A549 (cell line): ENCODE measurements around the gene MYH14. TPM values are rescaled to one million over a fixed set of nuclear protein-coding genes. Genes with fewer than 3 reads are reported as not detected.

Source experiments
- ATAC-seq, 2 experiments: fragments of 200-7000 bp in 1 of 2; fragments of >200 bp in 1 of 2; cut with Nextera tagmentation in 1 of 2; cut with Tn5 transposase in 1 of 2; 3 replicates each; pipeline versions ENCODE4 v1.8.0 to v1.9.1; 2018 to 2020; ENCODE audit warnings: mild to moderate bottlenecking in 1 of 2, moderate library complexity in 1 of 2
- CTCF ChIA-PET: fragments of 300-600 bp; sonication (Branson Sonifier 250); formaldehyde crosslinking; extraction: SDS; loops from one replicate; lab custom pipeline; 2021; ENCODE audit warnings: antibody characterized with exemption, inconsistent platforms; lab: Yijun Ruan, JAX
- POLR2A ChIA-PET: fragments of 350-600 bp; formaldehyde crosslinking; extraction: SDS; loops from one replicate; lab custom pipeline; 2021; ENCODE audit warnings: antibody characterized with exemption, inconsistent platforms; lab: Yijun Ruan, JAX
- DNase-seq, 2 experiments: peaks; one replicate each; pipeline versions ENCODE4 v3.0.0 to v3.0.0-alpha.2; 2011 to 2016; ENCODE audit warnings: low read depth in 1 of 2, low spot score in 1 of 2
- FAIRE-seq: peaks from 2 replicates; lab custom pipeline; 2011; peaks lifted over from hg19 to GRCh38; lab: Jason Lieb, UNC
- H3K27ac ChIP-seq, 2 experiments: fragments of >200 bp; sonication (Bioruptor Twin); formaldehyde crosslinking; 3 replicates each; pipeline ENCODE4 v1.5.1; 2016 to 2017
- H3K4me1 ChIP-seq: fragments of >200 bp; sonication (Bioruptor Twin); formaldehyde crosslinking; 3 replicates; pipeline ENCODE4 v1.6.1; 2016
- H3K4me2 ChIP-seq: fragments of >200 bp; sonication (Bioruptor Twin); formaldehyde crosslinking; 3 replicates; pipeline ENCODE4 v1.6.1; 2016
- H3K4me3 ChIP-seq: fragments of >200 bp; sonication (Bioruptor Twin); formaldehyde crosslinking; 3 replicates; pipeline ENCODE4 v1.5.1; 2016
- H3K9me3 ChIP-seq: fragments of >200 bp; sonication (Bioruptor Twin); formaldehyde crosslinking; 3 replicates; pipeline ENCODE4 v1.6.1; 2016
- BCL3 ChIP-seq: fragments of >200 bp; sonication (Bioruptor Twin); formaldehyde crosslinking; IDR thresholded peaks from 3 replicates; pipeline ENCODE4 v1.6.1; 2016
- CBX8 ChIP-seq: fragments of 200-600 bp; sonication (generic); IDR thresholded peaks from 2 replicates; pipeline ENCODE4 v1.6.1; 2016
- CHD2 ChIP-seq: fragments of 150-350 bp; IDR thresholded peaks from 2 replicates; pipeline ENCODE4 v1.6.1; 2014; ENCODE audit warnings: low read length; ENCODE audit not compliant: partially characterized antibody
- EHMT2 ChIP-seq: fragments of 200-600 bp; sonication (generic); IDR thresholded peaks from 2 replicates; pipeline ENCODE4 v1.6.1; 2016; ENCODE audit warnings: antibody characterized with exemption, low read depth, mild to moderate bottlenecking, moderate library complexity
- ESRRA ChIP-seq: fragments of 150-350 bp; IDR thresholded peaks from 2 replicates; pipeline ENCODE4 v1.6.1; 2014; ENCODE audit warnings: mild to moderate bottlenecking, low read length, borderline replicate concordance
- HDAC2 ChIP-seq: fragments of 200-600 bp; sonication (generic); IDR thresholded peaks from 2 replicates; pipeline ENCODE4 v1.6.1; 2016
- HOXA7 ChIP-seq: fragments of 250-450 bp; sonication (Bioruptor Pico); IDR thresholded peaks from 2 replicates; pipeline ENCODE4 v1.5.0; 2020; ENCODE audit warnings: mild to moderate bottlenecking, moderate library complexity
- HOXB13 ChIP-seq: fragments of 250-450 bp; sonication (Bioruptor Pico); IDR thresholded peaks from 2 replicates; pipeline ENCODE4 v1.5.0; 2020; ENCODE audit warnings: low read depth, mild to moderate bottlenecking, moderate library complexity
- MAX ChIP-seq: IDR thresholded peaks from 2 replicates; pipeline ENCODE4 v1.6.1; 2012
- MAZ ChIP-seq: fragments of 150-350 bp; IDR thresholded peaks from 2 replicates; pipeline ENCODE4 v1.6.1; 2014; ENCODE audit warnings: antibody characterized with exemption, low read depth, low read length, borderline replicate concordance
- MYC ChIP-seq: IDR thresholded peaks from 2 replicates; pipeline ENCODE4 v1.6.1; 2012; ENCODE audit warnings: mild to moderate bottlenecking, inconsistent platforms, low read length, improper control_type of control experiment, borderline replicate concordance
- NPAS2 ChIP-seq: fragments of 250-450 bp; sonication (Bioruptor Pico); IDR thresholded peaks from 2 replicates; pipeline ENCODE4 v1.8.0; 2022; ENCODE audit warnings: mild to moderate bottlenecking, moderate library complexity, borderline replicate concordance
- NR3C1 ChIP-seq: fragments of >200 bp; sonication (Bioruptor Twin); formaldehyde crosslinking; IDR thresholded peaks from 3 replicates; pipeline ENCODE4 v1.6.1; 2017
- PBX3 ChIP-seq: IDR thresholded peaks from 2 replicates; pipeline ENCODE4 v1.6.1; 2012
- POLR2AphosphoS2 ChIP-seq: conservative IDR thresholded peaks from 2 replicates; pipeline ENCODE4 v1.6.1; 2012; ENCODE audit warnings: low read length, improper control_type of control experiment, inconsistent platforms
- REST ChIP-seq: fragments of 200-600 bp; sonication (generic); IDR thresholded peaks from 2 replicates; pipeline ENCODE4 v1.6.1; 2016; ENCODE audit warnings: antibody characterized with exemption, mild to moderate bottlenecking, moderate library complexity
- RFX5 ChIP-seq: fragments of 450-650 bp; IDR thresholded peaks from 2 replicates; pipeline ENCODE4 v1.7.1; 2014; ENCODE audit warnings: antibody characterized with exemption, mild to moderate bottlenecking, moderate library complexity
- SREBF2 ChIP-seq: fragments of 450-650 bp; IDR thresholded peaks from 2 replicates; pipeline ENCODE4 v1.6.1; 2014; ENCODE audit warnings: mild to moderate bottlenecking, moderate library complexity
- USF2 ChIP-seq: fragments of 450-650 bp; IDR thresholded peaks from 2 replicates; pipeline ENCODE4 v1.6.1; 2014; ENCODE audit warnings: antibody characterized with exemption
- ZFP36 ChIP-seq: fragments of 450-650 bp; IDR thresholded peaks from 2 replicates; pipeline ENCODE4 v1.6.1; 2014; ENCODE audit warnings: borderline replicate concordance; ENCODE audit not compliant: partially characterized antibody
- ZNF302 ChIP-seq: fragments of 250-450 bp; sonication (Bioruptor Pico); IDR thresholded peaks from 2 replicates; pipeline ENCODE4 v1.9.0; 2021; ENCODE audit warnings: inconsistent platforms, mild to moderate bottlenecking, moderate library complexity
- WGBS: methylation state at CpG from one replicate; pipeline ENCODE4 v1.1.6; 2017; ENCODE audit errors: missing lambda C conversion rate; 5-methylcytosine and 5-hydroxymethylcytosine counted together
- polyA plus RNA-seq, 4 experiments: library from polyadenylated mRNA; depleted of rRNA in 3 of 4; stranded (reverse); fragments of >200 nt; fragmentation: RNase III in 1 of 4; extraction: RNeasy Plus Mini Kit Qiagen cat#74134 plus additional on column Dnase treatment in 1 of 4; gene quantifications; 2 replicates in 3 of 4; 3 replicates in 1 of 4; pipeline ENCODE4 v1.2.3, GENCODE V29; 2011 to 2017

The MYH14 gene
- polyA plus RNA-seq, 2 of the 4 experiments (the other 2 are of a cell fraction): 4.0 to 7.0 TPM

GRCh38 chr19:50322234-50322633 lies 118.8 kb downstream of the MYH14 start:
- ATAC-seq (no peak), DNase-seq (no peak), FAIRE-seq (no peak)
- Histone ChIP-seq H3K27ac (no peak overlapping the region), H3K9me3 (no peaks in the 10 kb centered on the region), H3K4me3 (no peak overlapping the region), H3K4me2 (no peak overlapping the region), H3K4me1 (peaks cover 11% of the 10 kb centered on the region; the same call in 2 of the 3 replicates)
- TF ChIP-seq POLR2AphosphoS2 (no peak), MAX (no peak), PBX3 (no peak), HOXA7 (CRISPR knock-in tag) (no peak), USF2 (no peak), CHD2 (no peak), ZNF302 (no peak), SREBF2 (no peak), HDAC2 (no peak), BCL3 (no peak), MYC (no peak), ZFP36 (no peak), NR3C1 (no peak), MAZ (no peak)
- POLR2A ChIA-PET: no interaction called here
- 55% methylated on average over 12 of the region's 12 CpGs for WGBS
- CTCF ChIA-PET: interaction anchor here (0.5 to 1.2 kb wide), 5 partner anchors 30 to 164 kb away, joined by 3 to 4 read pairs (median 3); no protein-coding TSS in a partner anchor

GRCh38 chr19:50322931-50323781 lies 119.7 kb downstream of the MYH14 start:
- Histone ChIP-seq H3K4me3 (no peak overlapping the region), H3K4me1 (peaks cover 13% of the 10 kb centered on the region; the same call in 2 of the 3 replicates), H3K9me3 (no peaks in the 10 kb centered on the region), H3K27ac (no peak overlapping the region), H3K4me2 (no peak overlapping the region)
- CTCF ChIA-PET: interaction anchor here (1.1 to 4.2 kb wide), 2 partner anchors 34 to 176 kb away, joined by 4 to 25 read pairs; no protein-coding TSS in a partner anchor
- no peak for FAIRE-seq
- POLR2A ChIA-PET: no interaction called here
- no peak for DNase-seq
- no peak for ATAC-seq
- WGBS: 74% methylated on average over 42 of the region's 55 CpGs
- TF ChIP-seq HOXB13: no peak
- no peak for TF ChIP-seq NPAS2 (CRISPR knock-in tag)
- no peak for TF ChIP-seq ESRRA
- no peak for TF ChIP-seq MAX
- no peak for TF ChIP-seq CBX8
- no peak for TF ChIP-seq MYC
- TF ChIP-seq MAZ: no peak
- no peak for TF ChIP-seq RFX5
- TF ChIP-seq EHMT2: no peak
- no peak for TF ChIP-seq REST
